GM12865 (cell line): Measurements from ENCODE around the gene THSD4.

Experiments used
- DNase-seq: peaks from one replicate; pipeline ENCODE4 v3.0.0; 2010; ENCODE audit warnings: low read depth
- H3K4me3 ChIP-seq: 2 replicates; pipeline ENCODE4 v1.5.1; 2011; ENCODE audit warnings: mild to moderate bottlenecking, low read depth, low read length, control low read depth
- CTCF ChIP-seq: IDR thresholded peaks from 2 replicates; pipeline ENCODE4 v1.5.1; 2011; ENCODE audit warnings: low read length, control low read depth, low read depth, inconsistent platforms; ENCODE audit not compliant: insufficient read depth; ENCODE audit errors: missing control alignments

Gene THSD4

GRCh38 chr15:71336671-71337070, 221.4 kb downstream of the THSD4 start:
- no peak for DNase-seq
- no peak overlapping the region for H3K4me3 ChIP-seq
- no peak for TF ChIP-seq CTCF

GRCh38 chr15:71337197-71337845, 222.1 kb downstream of the THSD4 start:
- DNase-seq, result no peak
- no peak for TF ChIP-seq CTCF
- no peak overlapping the region for H3K4me3 ChIP-seq

GRCh38 chr15:71338265-71338664, 223.0 kb downstream of the THSD4 start:
- H3K4me3 ChIP-seq, result no peak overlapping the region
- no peak for DNase-seq
- no peak for TF ChIP-seq CTCF

- no peak for TF ChIP-seq CTCF
- no peak for DNase-seq
- no peak overlapping the region for H3K4me3 ChIP-seq
These were observed 223.7 kb downstream of the THSD4 start for GRCh38 chr15:71338827-71339542.

- H3K4me3 ChIP-seq, result no peak overlapping the region
- no peak for DNase-seq
- no peak for TF ChIP-seq CTCF
These were observed 226.7 kb downstream of the THSD4 start for GRCh38 chr15:71341811-71342550.

- DNase-seq, result no peak
- no peak for TF ChIP-seq CTCF
- no peak overlapping the region for H3K4me3 ChIP-seq
These were observed 227.4 kb downstream of the THSD4 start for GRCh38 chr15:71342658-71343057.
